PFSK-1 (cell line): ENCODE data around the gene BCL11A.

Experiments
- FOXP2 ChIP-seq: optimal IDR thresholded peaks from 2 replicates; pipeline ENCODE3; 2011; ENCODE audit warnings: borderline replicate concordance, control low read depth, inconsistent platforms; ENCODE audit not compliant: insufficient read depth; ENCODE audit errors: extremely low read length, extremely low read depth
- POLR2AphosphoS5 ChIP-seq: IDR thresholded peaks from 2 replicates; pipeline ENCODE4 v1.6.1; 2012; ENCODE audit warnings: low read depth, mild to moderate bottlenecking, control low read depth, low read length, moderate library complexity

- TF ChIP-seq POLR2AphosphoS5 (no peak), FOXP2 (no peak)
Measured at GRCh38 chr2:60524874-60525273, 28.6 kb downstream of the BCL11A start.
